Activated CD4-positive, alpha-beta T cell treated with anti-CD3 and anti-CD28 coated beads, Interleukin-2, amount 50 U/mL, for 4 hours (primary cell): ENCODE measurements around the gene RNF11.

ENCODE experiments used
- DNase-seq, 2 experiments: peaks; one replicate each; pipeline ENCODE4 v3.0.0-alpha.2; 2020

The RNF11 gene

GRCh38 chr1:51299185-51299885 is 63.3 kb downstream of the RNF11 start:
- no peak for DNase-seq

DNA sequence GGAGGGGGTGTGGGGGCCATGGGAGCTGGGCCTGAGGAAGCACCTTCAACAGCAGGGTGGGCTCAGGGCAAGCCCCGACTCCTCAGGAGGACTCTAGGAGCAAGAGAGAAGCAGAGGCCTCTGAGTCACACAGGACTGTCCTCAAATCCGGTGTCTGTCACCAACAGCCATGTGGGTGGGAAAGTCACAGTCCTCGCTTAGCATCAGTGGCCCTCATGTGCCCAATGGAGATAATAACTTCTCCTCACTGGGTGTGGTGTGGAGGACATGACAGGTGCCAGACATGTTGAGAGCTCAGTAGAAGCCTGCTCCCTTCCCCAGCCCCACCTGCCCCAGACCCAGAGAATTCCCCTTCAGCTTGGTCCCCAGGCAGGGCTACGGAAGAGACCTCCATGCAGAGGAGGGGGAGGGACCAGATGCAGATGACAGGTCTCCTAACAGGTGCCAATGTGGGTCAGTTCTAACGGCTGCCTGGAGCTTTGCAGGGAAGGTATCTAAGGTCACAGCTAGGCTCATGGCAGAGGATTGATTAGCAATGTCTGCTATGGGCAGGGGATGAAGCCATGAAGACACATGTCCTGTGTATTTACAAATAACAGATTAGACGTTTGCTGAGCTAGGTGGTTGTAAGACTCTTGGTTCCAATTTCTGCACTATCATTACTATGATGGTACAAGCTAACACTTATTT is 64.1 kb downstream of the RNF11 start:
- DNase-seq, result no peak

DNA sequence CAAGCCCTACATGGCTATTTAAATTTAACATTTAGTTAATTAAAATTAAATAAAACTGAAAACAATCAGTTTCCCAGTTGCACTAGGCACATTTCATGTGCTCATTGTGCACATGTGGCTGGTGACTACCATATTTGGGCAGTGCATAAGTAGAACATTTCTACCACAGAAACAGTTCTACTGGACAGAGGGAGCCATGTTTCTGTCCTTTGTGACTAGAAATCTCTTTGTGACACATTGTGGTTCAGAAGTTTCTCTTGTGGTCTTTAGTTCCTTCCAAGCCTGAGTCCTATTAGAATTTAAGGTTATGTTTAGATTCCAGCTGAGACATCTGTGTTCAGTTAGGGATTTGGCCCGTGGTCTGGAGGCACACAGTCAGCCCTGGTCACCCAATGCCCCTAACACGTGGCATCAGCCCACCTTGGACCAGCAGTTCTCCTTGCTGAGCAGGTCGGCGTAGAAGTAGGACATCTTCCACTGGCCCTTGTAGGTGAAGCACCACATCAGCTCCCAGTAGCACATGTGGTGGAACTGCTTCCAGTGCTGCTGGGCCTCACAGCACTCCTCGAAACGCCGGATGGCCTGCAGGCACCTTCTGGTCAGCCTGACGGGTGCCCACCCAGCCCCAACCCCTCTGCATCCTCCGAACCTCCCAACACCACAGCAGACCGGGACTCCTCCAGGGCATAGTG is 65.2 kb downstream of the RNF11 start:
- no peak for DNase-seq

DNA sequence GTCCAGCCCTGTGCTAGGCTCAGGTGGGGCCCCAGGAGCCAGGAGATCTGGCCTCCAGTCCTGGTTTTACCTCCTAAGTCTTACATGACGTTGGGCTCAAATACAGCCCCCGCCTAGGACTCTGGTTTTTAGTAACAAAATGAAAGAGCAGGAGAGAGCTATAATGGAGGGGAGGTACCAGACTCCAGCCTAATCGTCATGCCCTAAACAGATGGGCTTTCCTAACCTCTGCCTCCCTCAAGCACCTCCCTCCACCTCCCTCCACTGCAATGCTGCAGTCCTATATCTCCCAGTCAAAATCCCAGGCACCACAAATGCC is 65.7 kb downstream of the RNF11 start:
- DNase-seq, result no peak

DNA sequence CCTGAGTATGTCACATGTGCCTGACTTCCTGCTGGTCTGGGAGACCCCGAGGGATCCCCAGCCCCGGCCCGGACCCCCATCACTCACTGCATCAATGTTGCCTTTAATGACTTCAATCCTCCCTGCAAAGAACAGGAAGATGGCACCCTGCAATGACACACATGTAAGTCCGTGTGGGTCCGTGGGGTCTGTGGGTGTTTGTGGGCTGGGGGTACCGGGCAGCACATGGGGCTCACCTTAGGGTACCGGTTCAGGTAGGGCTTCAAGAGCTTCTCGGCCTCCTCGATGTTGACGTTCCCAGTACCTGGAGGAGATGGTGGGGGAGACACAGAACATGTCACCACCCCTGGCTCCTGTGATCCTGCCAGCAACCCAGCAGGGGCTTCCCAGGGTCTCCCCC is 66.2 kb downstream of the RNF11 start:
- DNase-seq, result no peak

GRCh38 chr1:51302746-51303145 is 66.7 kb downstream of the RNF11 start:
- DNase-seq, result no peak

GRCh38 chr1:51303315-51303714 is 67.2 kb downstream of the RNF11 start:
- DNase-seq, result no peak

- no peak for DNase-seq
Measured at GRCh38 chr1:51303751-51304251, 67.7 kb downstream of the RNF11 start.

DNA sequence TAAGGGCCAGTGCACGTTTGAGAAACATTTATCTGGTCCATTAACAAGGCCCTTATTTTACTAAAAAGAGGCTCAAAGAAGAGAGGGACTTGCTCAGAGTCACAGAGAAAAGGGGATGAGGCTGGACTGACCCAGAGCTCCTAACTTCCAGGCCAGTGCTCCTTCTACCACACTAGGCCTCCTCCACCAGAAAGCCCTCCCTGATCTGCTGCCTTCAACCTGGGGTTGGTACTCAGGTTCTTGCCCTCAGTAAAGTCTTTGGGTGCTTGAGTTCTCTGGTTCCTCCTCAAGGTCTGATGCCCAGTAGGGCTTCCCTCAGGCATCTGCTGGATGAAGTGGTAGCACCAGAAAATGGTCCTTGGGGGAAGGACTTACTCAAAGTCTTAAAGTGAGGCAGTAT is 68.3 kb downstream of the RNF11 start:
- no peak for DNase-seq

DNA sequence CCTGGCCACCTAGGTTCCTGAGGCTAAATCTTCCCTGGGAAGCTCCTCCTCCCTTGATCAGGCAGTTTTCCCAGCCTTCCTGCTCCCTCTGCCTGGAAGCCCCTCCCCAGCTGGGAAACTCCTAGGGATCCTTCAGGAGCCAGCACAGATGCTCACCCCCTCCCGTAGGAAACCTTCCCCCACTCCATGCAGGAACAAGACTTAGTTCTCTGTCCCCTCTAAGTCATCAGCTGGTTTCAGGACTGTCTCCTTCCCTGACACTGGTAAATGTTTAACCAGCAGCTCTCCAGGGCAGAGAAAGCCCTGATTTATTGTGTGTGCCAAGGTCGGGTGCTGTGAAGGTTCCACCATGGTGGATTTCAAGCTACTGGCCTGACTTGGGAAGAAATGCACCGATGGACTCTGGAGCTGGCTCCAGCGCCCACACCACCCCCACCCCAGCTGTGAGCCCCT is 69.3 kb downstream of the RNF11 start:
- no peak for DNase-seq

GRCh38 chr1:51306950-51307349 is 70.9 kb downstream of the RNF11 start:
- no peak for DNase-seq

DNA sequence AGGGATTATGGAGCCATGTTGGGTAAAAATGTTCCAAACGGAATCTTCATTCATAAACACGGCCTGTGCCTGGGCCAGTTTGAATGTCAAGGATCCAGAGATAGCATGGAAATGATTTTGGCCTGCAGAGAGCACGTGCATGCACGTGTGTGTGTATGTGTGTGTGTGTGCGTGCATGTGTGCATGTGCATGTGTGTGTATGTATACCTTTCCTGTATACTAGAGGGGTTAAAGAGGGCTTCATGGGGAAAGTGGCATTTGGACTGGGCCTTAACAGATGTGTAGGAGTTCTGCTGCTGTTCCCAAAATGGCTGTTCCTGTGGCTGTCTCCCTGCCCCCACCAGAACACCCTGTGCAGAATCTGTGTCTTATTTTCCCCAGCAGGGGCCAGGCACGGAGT is 72.6 kb downstream of the RNF11 start:
- DNase-seq, result no peak

GRCh38 chr1:51309291-51309690 is 73.2 kb downstream of the RNF11 start:
- no peak for DNase-seq

- DNase-seq, result no peak
Measured at GRCh38 chr1:51310871-51311613, 75.0 kb downstream of the RNF11 start.

DNA sequence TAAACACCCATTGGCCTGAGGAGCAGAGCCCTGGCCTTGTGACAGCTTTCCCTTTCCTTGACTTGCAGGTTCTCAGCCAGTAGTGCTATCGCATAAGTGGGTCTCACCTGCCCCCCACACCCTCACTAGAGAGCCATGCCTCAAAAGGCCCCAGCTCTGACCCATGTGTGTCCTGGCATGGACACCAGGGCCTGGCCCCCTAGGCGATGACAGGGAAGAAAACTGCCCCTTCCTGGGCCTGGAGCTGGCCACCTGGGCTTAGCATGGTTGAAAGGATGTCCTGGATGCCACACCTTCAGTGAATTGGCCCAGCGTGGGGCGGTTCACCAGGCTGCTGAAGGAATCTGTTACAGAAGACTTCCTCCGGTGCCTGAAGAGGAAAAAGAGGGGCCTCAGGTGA is 75.8 kb downstream of the RNF11 start:
- no peak for DNase-seq

- DNase-seq, result no peak
Measured at GRCh38 chr1:51312718-51313117, 76.6 kb downstream of the RNF11 start.

DNA sequence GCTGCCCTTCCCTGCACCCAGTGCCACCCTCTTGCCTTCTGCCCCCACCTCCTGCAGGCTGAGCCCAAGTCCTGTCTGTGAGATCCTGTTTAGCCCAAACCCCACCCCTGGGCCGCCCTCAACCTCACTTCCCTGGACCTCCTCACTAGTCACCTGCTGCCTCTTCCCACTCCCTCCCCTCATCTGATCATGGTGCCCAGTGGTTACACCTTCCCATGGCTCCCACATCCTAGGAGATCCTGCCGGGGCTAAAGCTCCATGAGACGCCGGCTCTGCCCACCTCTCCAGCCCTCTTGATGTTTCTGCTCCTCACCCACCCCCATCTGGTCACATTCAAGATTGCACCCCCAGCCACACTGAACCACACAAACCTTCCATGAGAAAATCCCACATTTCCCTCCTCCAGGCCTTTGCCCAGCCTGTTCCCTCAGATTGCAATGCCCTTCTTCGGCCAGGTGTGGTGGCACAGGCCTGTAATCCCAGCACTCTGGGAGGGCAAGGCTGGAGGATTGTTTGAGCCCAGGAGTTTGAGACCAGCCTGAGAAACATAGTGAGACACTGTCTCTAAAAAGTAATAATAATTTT is 77.3 kb downstream of the RNF11 start:
- DNase-seq, result no peak

DNA sequence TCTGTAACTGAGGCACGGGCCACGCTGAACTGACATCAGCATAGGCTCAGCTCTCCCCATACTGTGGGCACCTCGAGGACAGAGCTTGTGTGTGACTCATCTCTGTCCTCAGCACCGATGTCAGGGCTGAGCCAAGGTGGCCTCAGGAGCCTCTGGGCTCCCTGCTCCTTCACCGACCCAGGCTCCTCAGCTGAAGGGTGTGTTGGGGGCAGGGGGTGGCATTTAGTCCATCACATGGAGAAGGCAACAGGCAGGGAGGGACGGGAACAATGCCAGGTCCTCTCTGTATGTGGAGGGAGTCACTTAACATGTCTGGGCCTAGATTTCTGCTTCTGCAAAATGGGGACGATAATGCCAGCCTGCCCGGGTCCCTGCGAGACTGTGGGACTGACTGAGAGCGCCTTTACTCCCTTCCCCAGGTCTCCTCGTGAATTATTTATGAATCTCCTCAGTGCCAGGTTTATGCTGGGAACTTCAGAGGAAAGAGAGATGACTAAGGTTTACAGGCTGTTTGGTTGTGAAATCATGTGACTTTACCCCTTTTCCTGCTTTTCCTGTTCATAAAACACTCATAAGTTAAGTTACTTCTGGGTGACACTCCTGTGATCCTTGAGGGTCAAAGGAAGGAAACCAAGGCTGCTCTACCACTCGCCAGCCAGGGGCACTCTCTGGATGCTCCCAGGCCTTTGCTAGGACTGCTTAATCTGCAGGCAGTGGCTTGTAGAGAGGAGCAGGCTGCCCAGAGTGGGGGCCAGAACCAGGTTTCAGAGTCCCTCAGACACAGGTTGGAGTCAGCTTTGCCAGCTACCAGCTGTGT is 78.1 kb downstream of the RNF11 start:
- no peak for DNase-seq

GRCh38 chr1:51314974-51315373 is 78.9 kb downstream of the RNF11 start:
- no peak for DNase-seq

- DNase-seq, result no peak
Measured at GRCh38 chr1:51316113-51316845, 80.2 kb downstream of the RNF11 start.

DNA sequence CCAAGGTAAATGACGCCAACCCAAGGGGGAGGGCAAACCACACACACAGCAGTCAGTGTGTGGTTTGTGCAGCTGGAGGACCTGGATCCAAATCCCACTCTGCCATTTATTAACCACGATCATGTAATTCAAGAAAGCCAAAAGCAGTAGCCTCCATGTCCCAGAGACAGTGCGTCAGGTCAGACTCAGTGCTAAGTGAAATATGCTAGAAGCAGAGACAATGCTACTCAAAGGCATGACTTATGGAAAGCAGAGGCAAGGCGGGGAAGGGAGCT is 80.7 kb downstream of the RNF11 start:
- no peak for DNase-seq

DNA sequence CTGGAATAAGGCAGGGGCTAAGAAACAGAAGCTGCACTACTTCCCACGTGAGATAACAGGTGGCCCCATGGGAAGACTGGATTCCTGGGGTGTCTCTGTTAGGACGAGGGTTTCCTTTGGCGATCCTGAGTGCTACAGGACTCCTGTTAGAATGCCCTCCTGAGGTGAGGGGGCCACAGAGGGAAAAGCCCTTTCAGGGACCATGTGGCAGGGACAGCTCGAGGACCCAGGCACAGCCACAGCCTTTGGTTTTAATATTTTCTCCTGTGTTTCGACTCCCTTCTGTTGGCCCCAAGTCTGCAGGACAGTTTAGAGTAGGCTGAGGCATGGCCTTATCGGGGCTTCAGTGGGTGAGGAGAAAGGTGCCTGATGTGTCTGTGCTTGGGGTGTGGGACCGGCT is 81.7 kb downstream of the RNF11 start:
- DNase-seq, result no peak
